ENCODE data around the gene PRAME. TPM values are rescaled to one million over a fixed set of nuclear protein-coding genes. Genes with fewer than 3 reads are reported as not detected.

Gene PRAME
- total RNA-seq, 1 experiment from 2014 or later = 17.1 TPM

- peak within 1 kb of the TSS; percentile 81 for H3K4me2 ChIP-seq (ENCODE audit: low read length)
- no TSS peak for BruUV-seq (replicated peaks)
- DNase-seq = peak; percentile 71
- TF ChIP-seq EZH2phosphoT487 (IDR thresholded peaks at IDR 0.05; ENCODE audit: borderline replicate concordance, low read length) (no peak), CTCF (conservative IDR thresholded peaks at IDR 0.05; ENCODE audit: low read depth, low read length) (peak; percentile 61)
- H3K9me2 ChIP-seq (replicated peaks; ENCODE audit: low read length) = no peaks in the 10 kb centered on the region
- ChIA-PET CTCF (interaction anchor here (0.6 kb wide), 1 partner anchor 79 kb away, joined by 7 read pairs; no protein-coding TSS in a partner anchor), POLR2A (ENCODE audit: unreplicated experiment) (interaction anchor here (0.6 kb wide), 1 partner anchor 59 kb away, joined by 3 read pairs; no protein-coding TSS in a partner anchor)
- H3K27ac ChIP-seq (ENCODE audit: low read length) = no peak within 1 kb of the TSS
- peak within 1 kb of the TSS; percentile 71 for H3K4me3 ChIP-seq (ENCODE audit: low read length)
- no peaks in the 10 kb centered on the region for H3K36me3 ChIP-seq (ENCODE audit: low read depth, low read length)
- no peaks in the 10 kb centered on the region for H3F3A ChIP-seq (ENCODE audit: low read length, unreplicated experiment)
- H3K79me2 ChIP-seq (ENCODE audit: low read length) = no peaks in the 10 kb centered on the region
- H3K4me1 ChIP-seq (ENCODE audit: insufficient read depth, low read length) = no peaks in the 10 kb centered on the region; the same call in 1 of the 2 replicates
- H3K27me3 ChIP-seq (ENCODE audit: low read length) = peaks cover 6% of the 10 kb centered on the region; the same call in 1 of the 2 replicates
- H3K9ac ChIP-seq (ENCODE audit: low read length) = peak within 1 kb of the TSS; percentile 72
- H4K20me1 ChIP-seq (ENCODE audit: low read length) = no peaks in the 10 kb centered on the region
- ATAC-seq = peak; percentile 99
- intact Hi-C loops (cut with micrococcal nuclease) = no loop called here
- H2AFZ ChIP-seq (ENCODE audit: low read length) = peak within 1 kb of the TSS; percentile 89
- H3K9me3 ChIP-seq (ENCODE audit: low read length) = no peaks in the 10 kb centered on the region
These were observed 50.5 kb downstream of the PRAME start, which contains the start of gene ZNF280B for GRCh38 chr22:22508274-22509176. Gene ZNF280B (minus strand): TSS chr22:22508742. CDS start chr22:22489398, 19,344 bp downstream.

- Histone ChIP-seq H2AFZ (ENCODE audit: low read length) (peak overlapping the region; percentile 89), H4K20me1 (ENCODE audit: low read length) (no peaks in the 10 kb centered on the region), H3K79me2 (ENCODE audit: low read length) (no peaks in the 10 kb centered on the region), H3K9me2 (replicated peaks; ENCODE audit: low read length) (no peaks in the 10 kb centered on the region), H3K36me3 (ENCODE audit: low read depth, low read length) (no peaks in the 10 kb centered on the region), H3K27ac (ENCODE audit: low read length) (no peak overlapping the region), H3K4me1 (ENCODE audit: insufficient read depth, low read length) (no peaks in the 10 kb centered on the region; the same call in 1 of the 2 replicates), H3K9me3 (ENCODE audit: low read length) (no peaks in the 10 kb centered on the region), H3F3A (ENCODE audit: low read length, unreplicated experiment) (no peaks in the 10 kb centered on the region), H3K4me3 (ENCODE audit: low read length) (peak overlapping the region; percentile 71), H3K9ac (ENCODE audit: low read length) (peak overlapping the region; percentile 72), H3K4me2 (ENCODE audit: low read length) (peak overlapping the region; percentile 81), H3K27me3 (ENCODE audit: low read length) (peaks cover 3% of the 10 kb centered on the region; the same call in 1 of the 2 replicates)
- ATAC-seq (no peak), DNase-seq (no peak)
- intact Hi-C loops (cut with micrococcal nuclease) = no loop called here
- no peak for TF ChIP-seq EZH2 (IDR thresholded peaks at IDR 0.05; ENCODE audit: low read length, unreplicated experiment)
- TF ChIP-seq CTCF (conservative IDR thresholded peaks at IDR 0.05; ENCODE audit: low read depth, low read length) = no peak
- TF ChIP-seq EZH2phosphoT487 (IDR thresholded peaks at IDR 0.05; ENCODE audit: borderline replicate concordance, low read length) = no peak
- no TSS peak for BruUV-seq (replicated peaks)
- CTCF ChIA-PET = no interaction called here
- POLR2A ChIA-PET (ENCODE audit: unreplicated experiment) = no interaction called here
These were observed 51.3 kb downstream of the PRAME start for GRCh38 chr22:22507743-22508273.
